Measurements from ENCODE around the gene ISG20L2.
"Not testable (repeated sequence)": the region's sequence is repeated elsewhere in the genome, so short reads cannot be mapped to it uniquely, and the experiment has no call there.

The ISG20L2 gene

GRCh38 chr1:156772222-156772621, 43.7 kb upstream of the ISG20L2 start:
- peak; percentile 8; the same call in 1 of the 2 replicates for TF ChIP-seq CTCF (conservative IDR thresholded peaks at IDR 0.05; ENCODE audit: low read length)
- DNase-seq (ENCODE audit: low read depth): no peak
- H3K4me3 ChIP-seq (ENCODE audit: low read length): no peak overlapping the region

- peak overlapping the region; percentile 97 for H3K4me3 ChIP-seq (ENCODE audit: low read length)
- no peak for DNase-seq (ENCODE audit: low read depth)
- TF ChIP-seq CTCF (conservative IDR thresholded peaks at IDR 0.05; ENCODE audit: low read length): no peak
These were observed 40.2 kb upstream of the ISG20L2 start for GRCh38 chr1:156768610-156769295.

- no peak for TF ChIP-seq CTCF (conservative IDR thresholded peaks at IDR 0.05; ENCODE audit: low read length)
- DNase-seq (ENCODE audit: low read depth): peak; percentile 18
- H3K4me3 ChIP-seq (ENCODE audit: low read length): peak overlapping the region; percentile 97
These were observed 39.5 kb upstream of the ISG20L2 start for GRCh38 chr1:156767879-156768604.

- peak; percentile 100 for DNase-seq (ENCODE audit: low read depth)
- H3K4me3 ChIP-seq (ENCODE audit: low read length): peak within 1 kb of the TSS; percentile 97
- TF ChIP-seq CTCF (conservative IDR thresholded peaks at IDR 0.05; ENCODE audit: low read length): no peak; the same call in 1 of the 2 replicates
These were observed 38.7 kb upstream of the ISG20L2 start, which contains the start of gene PRCC for GRCh38 chr1:156767101-156767878. Gene PRCC (plus strand): TSS chr1:156767535. CDS start chr1:156767772, 237 bp downstream.

GRCh38 chr1:156766298-156767100, 37.9 kb upstream of the ISG20L2 start:
- no peak for TF ChIP-seq CTCF (conservative IDR thresholded peaks at IDR 0.05; ENCODE audit: low read length)
- peak overlapping the region; percentile 88 for H3K4me3 ChIP-seq (ENCODE audit: low read length)
- peak; percentile 12 for DNase-seq (ENCODE audit: low read depth)

- no peak for DNase-seq (ENCODE audit: low read depth)
- no peak for TF ChIP-seq CTCF (conservative IDR thresholded peaks at IDR 0.05; ENCODE audit: low read length)
- H3K4me3 ChIP-seq (ENCODE audit: low read length): peak overlapping the region; percentile 88; the same call in 1 of the 2 replicates
These were observed 37.1 kb upstream of the ISG20L2 start for GRCh38 chr1:156765666-156766065.

- not testable (repeated sequence) for DNase-seq (ENCODE audit: low read depth); H3K4me3 ChIP-seq (ENCODE audit: low read length)
These were observed 36.6 kb upstream of the ISG20L2 start for GRCh38 chr1:156765136-156765535.

Data from AG10803 (cell line).